Thyroid gland (tissue), 4 donors: ENCODE measurements around the gene ZCRB1.

ENCODE experiments used
- CTCF ChIP-seq, 6 experiments: fragments of 200-600 bp in 3 of 6; fragments of 450-650 bp in 3 of 6; sonication (generic) in 3 of 6; IDR thresholded peaks; one replicate each; pipeline ENCODE4 v1.5.1; 2016 to 2019; ENCODE audit warnings: antibody characterized with exemption in 6 of 6, mild to moderate bottlenecking in 2 of 6, inconsistent platforms in 1 of 6, moderate library complexity in 1 of 6
- POLR2A ChIP-seq, 2 donors: fragments of 450-650 bp; IDR thresholded peaks; one replicate each; pipeline ENCODE4 v1.6.1; 2017; ENCODE audit warnings: antibody characterized with exemption in 2 of 2, mild to moderate bottlenecking in 2 of 2, moderate library complexity in 1 of 2

- TF ChIP-seq CTCF (IDR thresholded peaks at IDR 0.05) (no peak), POLR2A (IDR thresholded peaks at IDR 0.05) (no peak)
Measured at GRCh38 chr12:42309996-42310395, 15.9 kb downstream of the ZCRB1 start.
